ENCODE results near the gene YIPF2. TPM values are rescaled to one million over a fixed set of nuclear protein-coding genes. Genes with fewer than 3 reads are reported as not detected.

Gene YIPF2
- total RNA-seq, 4 donors from 2014 or later, result 17.8 to 30.8 (median 24.2) TPM

DNA sequence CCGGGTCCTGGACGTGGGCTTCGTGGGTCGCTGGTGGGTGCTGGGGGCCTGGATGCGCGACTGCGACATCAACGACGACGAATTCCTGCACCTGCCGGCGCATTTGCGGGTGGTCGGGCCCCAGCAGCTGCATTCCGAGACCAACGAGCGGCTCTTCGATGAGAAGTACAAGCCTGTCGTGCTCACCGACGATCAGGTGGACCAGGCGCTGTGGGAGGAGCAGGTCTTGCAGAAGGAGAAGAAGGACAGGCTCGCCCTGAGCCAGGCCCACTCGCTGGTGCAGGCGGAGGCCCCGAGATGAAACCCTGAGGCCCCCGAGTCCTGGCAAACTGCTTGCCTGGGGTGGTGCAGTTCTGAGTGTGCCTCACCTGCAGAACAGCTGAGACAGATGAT is 959 bp upstream of the YIPF2 start:
- DNase-seq (no peak), ATAC-seq (no peak)
- no peaks in the 10 kb centered on the region for H3K9me3 ChIP-seq
- H3K36me3 ChIP-seq, result peaks cover 0 to 15% of the 10 kb centered on the region in 2 donors
- H3K27ac ChIP-seq, result peak overlapping the region; percentile 82 to 92 (median 90)
- no peaks in the 10 kb centered on the region for H3K27me3 ChIP-seq
- H3K4me1 ChIP-seq, result peaks cover 17 to 31% of the 10 kb centered on the region in 2 donors
- intact Hi-C loops (cut with DNase I; ENCODE audit: low total_unique reads) (loop anchor here (2.0 kb wide), 1 partner anchor 31 kb away; the partner anchor contains the start of gene SMARCA4), in situ Hi-C loops (cut with MboI; ENCODE audit: low sequenced_read_pairs in 4 of 4) (loop anchor here in 2 of 4 donors (5.0 to 10.0 kb wide), 2 partner anchors 55 to 57 kb away; partner anchors contain the start of gene CARM1 (in 2 of the 2))
- no peak for TF ChIP-seq POLR2A (IDR thresholded peaks at IDR 0.05)
- TF ChIP-seq, protein P1, sequence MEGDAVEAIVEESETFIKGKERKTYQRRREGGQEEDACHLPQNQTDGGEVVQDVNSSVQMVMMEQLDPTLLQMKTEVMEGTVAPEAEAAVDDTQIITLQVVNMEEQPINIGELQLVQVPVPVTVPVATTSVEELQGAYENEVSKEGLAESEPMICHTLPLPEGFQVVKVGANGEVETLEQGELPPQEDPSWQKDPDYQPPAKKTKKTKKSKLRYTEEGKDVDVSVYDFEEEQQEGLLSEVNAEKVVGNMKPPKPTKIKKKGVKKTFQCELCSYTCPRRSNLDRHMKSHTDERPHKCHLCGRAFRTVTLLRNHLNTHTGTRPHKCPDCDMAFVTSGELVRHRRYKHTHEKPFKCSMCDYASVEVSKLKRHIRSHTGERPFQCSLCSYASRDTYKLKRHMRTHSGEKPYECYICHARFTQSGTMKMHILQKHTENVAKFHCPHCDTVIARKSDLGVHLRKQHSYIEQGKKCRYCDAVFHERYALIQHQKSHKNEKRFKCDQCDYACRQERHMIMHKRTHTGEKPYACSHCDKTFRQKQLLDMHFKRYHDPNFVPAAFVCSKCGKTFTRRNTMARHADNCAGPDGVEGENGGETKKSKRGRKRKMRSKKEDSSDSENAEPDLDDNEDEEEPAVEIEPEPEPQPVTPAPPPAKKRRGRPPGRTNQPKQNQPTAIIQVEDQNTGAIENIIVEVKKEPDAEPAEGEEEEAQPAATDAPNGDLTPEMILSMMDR (IDR thresholded peaks at IDR 0.05 in 4 of 5, conservative IDR thresholded peaks at IDR 0.05 in 1 of 5), result no peak
- peak overlapping the region; percentile 86 to 96 (median 88) for H3K4me3 ChIP-seq

DNA sequence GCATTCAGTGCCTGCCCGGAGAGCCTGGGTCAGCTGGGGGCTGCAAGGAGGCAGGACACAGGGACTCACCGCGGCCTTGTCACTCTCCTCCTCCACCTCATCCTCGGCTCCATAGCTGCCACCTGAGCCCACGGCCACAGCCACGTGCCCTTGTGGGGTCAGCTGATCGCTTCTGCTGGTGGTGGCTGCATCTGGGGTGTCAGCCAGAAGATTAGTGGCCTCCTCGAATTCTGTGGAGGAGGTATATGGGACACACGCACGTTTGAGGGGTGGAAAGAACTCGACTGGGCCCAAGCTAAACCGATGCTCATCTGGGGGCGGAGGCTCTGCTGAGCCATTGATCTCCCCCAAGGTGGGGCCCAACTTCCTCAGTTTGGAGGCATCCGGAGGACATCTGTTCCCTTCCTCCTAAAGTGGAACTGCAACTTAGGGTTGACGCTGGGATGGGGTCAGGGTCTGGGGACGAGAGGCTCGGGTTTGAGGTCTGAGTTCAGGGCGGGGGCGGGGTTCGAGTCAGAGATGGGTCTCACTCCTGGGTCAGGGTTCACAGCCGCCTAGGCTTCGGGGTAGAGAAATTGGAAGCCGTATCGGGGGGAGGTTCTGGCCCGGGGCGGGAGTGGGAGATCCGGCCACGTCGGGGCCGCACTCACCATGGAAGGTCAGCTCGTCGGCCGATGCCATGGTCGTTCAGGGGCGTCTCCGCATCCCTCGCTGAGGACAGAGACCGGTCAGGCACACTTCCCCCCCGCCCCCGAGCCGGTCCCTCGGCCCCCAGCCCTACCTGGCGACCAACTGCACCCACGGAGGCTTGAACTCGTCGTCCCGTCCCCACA is 493 bp downstream of the YIPF2 start:
- peak overlapping the region; percentile 86 to 96 (median 88) for H3K4me3 ChIP-seq
- H3K27ac ChIP-seq, result peak overlapping the region; percentile 82 to 92 (median 90)
- in situ Hi-C loops (cut with MboI; ENCODE audit: low sequenced_read_pairs in 4 of 4), result loop anchor here in 2 of 4 donors (5.0 to 10.0 kb wide), 2 partner anchors 53 to 56 kb away; partner anchors contain the start of gene CARM1 (in 2 of the 2)
- DNase-seq (peak in 1 of 2 donors; percentile 28), ATAC-seq (peak; percentile 19 to 25)
- peaks cover 17 to 31% of the 10 kb centered on the region in 2 donors for H3K4me1 ChIP-seq
- H3K9me3 ChIP-seq, result no peaks in the 10 kb centered on the region
- H3K36me3 ChIP-seq, result peaks cover 0 to 18% of the 10 kb centered on the region in 2 donors
- H3K27me3 ChIP-seq, result no peaks in the 10 kb centered on the region
- TF ChIP-seq POLR2A (IDR thresholded peaks at IDR 0.05), result no peak
- TF ChIP-seq, protein P1 (IDR thresholded peaks at IDR 0.05 in 4 of 5, conservative IDR thresholded peaks at IDR 0.05 in 1 of 5), result no peak
- intact Hi-C loops (cut with DNase I; ENCODE audit: low total_unique reads), result loop anchor here (1.0 to 2.0 kb wide), 2 partner anchors 33 to 57 kb away; partner anchors contain the start of genes CARM1 and SMARCA4

DNA sequence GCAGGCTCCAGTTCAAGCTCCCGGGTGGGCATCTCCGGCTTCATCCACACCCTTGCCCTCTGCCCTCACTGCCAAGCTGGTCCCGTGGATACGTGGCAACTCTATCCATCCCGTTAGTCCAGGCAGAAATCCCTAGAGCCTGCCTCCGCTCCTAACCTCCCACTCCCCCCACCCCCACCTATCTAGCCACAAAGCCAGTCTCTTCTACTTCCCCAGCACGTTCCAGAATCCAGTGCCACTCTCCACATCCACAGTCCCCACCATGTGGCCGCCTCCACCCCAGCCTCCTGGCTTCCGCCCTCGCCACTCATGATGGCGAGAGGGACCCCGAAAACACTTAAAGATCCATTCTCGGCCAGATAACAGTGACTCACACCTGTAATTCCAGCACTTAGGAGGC is 3.8 kb downstream of the YIPF2 start:
- in situ Hi-C loops (cut with MboI; ENCODE audit: low sequenced_read_pairs in 4 of 4) (loop anchor here in 1 of 4 donors (10.0 kb wide), 1 partner anchor 50 kb away; the partner anchor contains the start of gene CARM1), intact Hi-C loops (cut with DNase I; ENCODE audit: low total_unique reads) (no loop called here)
- no peaks in the 10 kb centered on the region for H3K9me3 ChIP-seq
- peak overlapping the region in 2 of 4 donors; percentile 21 to 84 for H3K27ac ChIP-seq
- no peaks in the 10 kb centered on the region for H3K27me3 ChIP-seq
- H3K4me1 ChIP-seq, result peaks cover 14 to 33% of the 10 kb centered on the region in 2 donors
- TF ChIP-seq, protein P1 (IDR thresholded peaks at IDR 0.05 in 4 of 5, conservative IDR thresholded peaks at IDR 0.05 in 1 of 5), result no peak
- no peak for TF ChIP-seq POLR2A (IDR thresholded peaks at IDR 0.05)
- ATAC-seq (no peak), DNase-seq (no peak)
- H3K4me3 ChIP-seq, result no peak overlapping the region
- H3K36me3 ChIP-seq, result peaks cover 0 to 38% of the 10 kb centered on the region in 2 donors

- Histone ChIP-seq H3K27ac (peak overlapping the region in 3 of 4 donors; percentile 21 to 84 (median 39)), H3K9me3 (no peaks in the 10 kb centered on the region), H3K4me3 (no peak overlapping the region), H3K36me3 (peaks cover 0 to 41% of the 10 kb centered on the region in 2 donors), H3K4me1 (peaks cover 12 to 28% of the 10 kb centered on the region in 2 donors), H3K27me3 (no peaks in the 10 kb centered on the region)
- in situ Hi-C loops (cut with MboI; ENCODE audit: low sequenced_read_pairs in 4 of 4) (loop anchor here in 1 of 4 donors (10.0 kb wide), 1 partner anchor 49 kb away; the partner anchor contains the start of gene CARM1), intact Hi-C loops (cut with DNase I; ENCODE audit: low total_unique reads) (no loop called here)
- DNase-seq (no peak), ATAC-seq (no peak)
- TF ChIP-seq, protein P1 (IDR thresholded peaks at IDR 0.05 in 4 of 5, conservative IDR thresholded peaks at IDR 0.05 in 1 of 5), result no peak
Measured at GRCh38 chr19:10923260-10924112, 5.0 kb downstream of the YIPF2 start.
